Endothelial cell of umbilical vein (primary cell): Measurements from ENCODE around the gene MED12L. TPM values are rescaled to one million over a fixed set of nuclear protein-coding genes. Genes with fewer than 3 reads are reported as not detected.

Experiments used
- BruUV-seq: library from RNA; stranded (reverse); fragments of 400-500 nt; replicated peaks from 2 replicates; lab custom pipeline; 2021; lab: Mats Ljungman, UMichigan
- CTCF ChIA-PET: fragments of 300-600, 350-600 bp; sonication (Branson Sonifier 250); formaldehyde crosslinking; loops from one replicate; lab custom pipeline; 2021; ENCODE audit warnings: antibody characterized with exemption, inconsistent platforms; lab: Charles Lee
- POLR2A ChIA-PET: fragments of 300-600, 350-600 bp; sonication (Branson Sonifier 250); formaldehyde crosslinking; loops from one replicate; lab custom pipeline; 2021; ENCODE audit warnings: antibody characterized with exemption, inconsistent platforms; lab: Charles Lee
- DNase-seq: peaks from one replicate; pipeline ENCODE4 v3.0.0-alpha.2; 2011; ENCODE audit warnings: low read depth, low spot score
- FAIRE-seq: peaks from 2 replicates; lab custom pipeline; 2011; peaks lifted over from hg19 to GRCh38; lab: Jason Lieb, UNC
- H2AFZ ChIP-seq: 2 replicates; pipeline ENCODE4 v1.6.0; 2012; ENCODE audit warnings: low read depth, low read length, control low read depth, inconsistent platforms
- H3K27ac ChIP-seq: 2 replicates; pipeline ENCODE4 v1.5.1; 2011; ENCODE audit warnings: low read depth, mild to moderate bottlenecking, control low read depth, low read length, moderate library complexity; ENCODE audit not compliant: insufficient read depth
- H3K27me3 ChIP-seq, 2 experiments: 2 replicates each; pipeline versions ENCODE4 v1.6.0 to v1.6.1; 2011; ENCODE audit warnings: low read length in 2 of 2, mixed read lengths in 1 of 2; ENCODE audit not compliant: control insufficient read depth in 2 of 2, insufficient read depth in 2 of 2
- H3K36me3 ChIP-seq, 2 experiments: 2 replicates in 1 of 2; 3 replicates in 1 of 2; pipeline ENCODE4 v1.5.1; 2011; ENCODE audit warnings: low read length in 2 of 2, mild to moderate bottlenecking in 1 of 2, moderate library complexity in 1 of 2; ENCODE audit not compliant: control insufficient read depth in 2 of 2, insufficient read depth in 2 of 2; ENCODE audit errors: extremely low read depth in 1 of 2
- H3K4me1 ChIP-seq: 3 replicates; pipeline ENCODE4 v1.5.1; 2011; ENCODE audit warnings: mild to moderate bottlenecking, low read length; ENCODE audit not compliant: control insufficient read depth, insufficient read depth; ENCODE audit errors: extremely low read depth
- H3K4me2 ChIP-seq: 2 replicates; pipeline ENCODE4 v1.6.1; 2011; ENCODE audit warnings: low read length, control low read depth, mixed read lengths; ENCODE audit not compliant: insufficient read depth
- H3K4me3 ChIP-seq, 3 experiments: fragments of 200-600 bp in 1 of 3; sonication (generic), shearing (Covaris generic) in 1 of 3; replicated peaks in 1 of 3; 2 replicates each; pipeline ENCODE4 v1.5.1; 2011 to 2016; ENCODE audit warnings: control low read depth in 3 of 3, low read length in 3 of 3, mild to moderate bottlenecking in 2 of 3, inconsistent platforms in 1 of 3, low read depth in 1 of 3, moderate library complexity in 1 of 3; ENCODE audit not compliant: insufficient read depth in 1 of 3
- H3K79me2 ChIP-seq: 2 replicates; pipeline ENCODE4 v1.6.0; 2012; ENCODE audit warnings: low read length, inconsistent platforms; ENCODE audit not compliant: control insufficient read depth, insufficient read depth
- H3K9ac ChIP-seq: replicated peaks from 2 replicates; pipeline ENCODE3; 2011; ENCODE audit warnings: low read length, control low read depth; ENCODE audit not compliant: insufficient read depth; ENCODE audit errors: extremely low read depth
- H3K9me1 ChIP-seq: replicated peaks from 3 replicates; pipeline ENCODE4 v1.6.0; 2011; ENCODE audit warnings: mild to moderate bottlenecking, low read length; ENCODE audit not compliant: control insufficient read depth, insufficient read depth; ENCODE audit errors: extremely low read depth
- H3K9me3 ChIP-seq: replicated peaks from 2 replicates; pipeline ENCODE4 v1.5.1; 2012; ENCODE audit warnings: low read length, inconsistent platforms; ENCODE audit not compliant: control insufficient read depth, insufficient read depth
- H4K20me1 ChIP-seq: replicated peaks from 2 replicates; pipeline ENCODE3; 2011; ENCODE audit warnings: mild to moderate bottlenecking, low read length; ENCODE audit not compliant: control insufficient read depth, insufficient read depth; ENCODE audit errors: extremely low read depth
- FOS ChIP-seq: IDR thresholded peaks from 2 replicates; pipeline ENCODE4 v1.6.1; 2011; ENCODE audit warnings: mild to moderate bottlenecking, low read length, moderate library complexity, borderline replicate concordance; ENCODE audit not compliant: insufficient read depth
- JUN ChIP-seq: IDR thresholded peaks from 2 replicates; pipeline ENCODE4 v1.6.1; 2011; ENCODE audit warnings: borderline replicate concordance, low read depth; ENCODE audit not compliant: insufficient read length, insufficient read depth
- POLR2AphosphoS5 ChIP-seq: IDR thresholded peaks from 2 replicates; pipeline ENCODE4 v1.6.1; 2012; ENCODE audit warnings: low read depth, mild to moderate bottlenecking, control low read depth, low read length, moderate library complexity; ENCODE audit not compliant: insufficient read depth
- dilution Hi-C: fragments of 300-500 bp; cut with MboI; formaldehyde crosslinking; loops from one replicate; pipeline ENCODE4 v1.15.0; 2019; ENCODE audit warnings: low sequenced_read_pairs; ENCODE audit not compliant: extremely low pct_ligation_motif_present
- intact Hi-C: fragments of 100-400 bp; cut with micrococcal nuclease; formaldehyde crosslinking; loops from one replicate; pipeline ENCODE4 v1.10.0; 2022
- polyA plus RNA-seq, 4 experiments: library from polyadenylated mRNA; depleted of rRNA in 3 of 4; stranded (reverse) in 3 of 4; unstranded in 1 of 4; fragments of >200 nt; gene quantifications; 2 replicates each; pipeline versions ENCODE4 v1.2.1 to v1.2.3, GENCODE V29; 2011 to 2012; ENCODE audit warnings: missing spikeins in 1 of 4
- total RNA-seq: library from RNA; stranded (reverse); gene quantifications from 2 replicates; pipeline ENCODE4 v1.2.3, GENCODE V29; 2021
- TF ChIP-seq, protein P1 (sequence below), 2 donors: IDR thresholded peaks; 1 replicate in 1 of 2; 2 replicates in 1 of 2; pipeline ENCODE4 v1.5.1; 2011; ENCODE audit warnings: low read length in 2 of 2, mild to moderate bottlenecking in 2 of 2, moderate library complexity in 2 of 2, control low read depth in 1 of 2, inconsistent platforms in 1 of 2, low read depth in 1 of 2; ENCODE audit not compliant: insufficient read depth in 1 of 2; ENCODE audit errors: extremely low read depth in 1 of 2
- TF ChIP-seq, protein P2 (sequence below): IDR thresholded peaks from 2 replicates; pipeline ENCODE4 v1.6.1; 2011; ENCODE audit not compliant: insufficient read depth, insufficient read length

The MED12L gene
- total and polyA plus RNA-seq, 2 donors (not counting 3 experiments of a cell fraction or from before 2014, with no cell fraction given) = 0.03 to 0.27 TPM

DNA sequence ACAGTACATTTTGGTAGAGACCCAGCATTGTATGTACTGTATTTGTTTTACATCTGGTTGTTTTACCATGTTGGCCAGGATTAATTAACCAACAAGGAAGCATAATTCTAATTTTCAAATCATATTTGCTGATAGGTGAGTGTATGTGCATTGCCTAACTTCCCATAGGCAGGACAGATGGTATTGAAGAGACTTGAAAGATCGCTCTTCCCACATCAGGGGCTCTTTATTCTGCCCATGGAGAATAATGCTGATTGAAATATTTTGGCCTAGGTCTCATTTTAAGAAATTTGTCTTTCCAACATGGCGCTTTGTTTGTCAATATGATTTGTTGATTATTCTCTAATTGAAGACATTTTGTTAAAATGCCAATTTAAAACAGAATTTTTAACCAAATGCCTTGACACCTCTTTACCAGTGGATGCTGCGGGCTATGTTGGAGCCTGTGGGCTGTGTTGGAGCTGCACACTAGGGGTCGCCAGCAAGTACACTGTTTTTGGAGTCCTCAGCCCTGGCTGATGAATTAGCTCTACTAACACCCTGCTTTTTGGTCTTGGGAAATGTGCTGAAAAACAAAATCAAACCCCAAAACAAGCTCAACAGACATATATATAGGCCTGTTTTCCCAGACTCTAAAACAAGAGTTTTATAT is 293.7 kb downstream of the MED12L start:
- dilution Hi-C loops (no loop called here), intact Hi-C loops (loop anchor here (1.0 kb wide), 2 partner anchors 460 to 539 kb away; no protein-coding TSS in a partner anchor)
- Histone ChIP-seq H4K20me1 (no peaks in the 10 kb centered on the region), H3K27me3 (no peaks in the 10 kb centered on the region), H3K36me3 (no peaks in the 10 kb centered on the region), H3K9me3 (no peaks in the 10 kb centered on the region), H3K9ac (no peak overlapping the region), H3K79me2 (no peaks in the 10 kb centered on the region), H3K4me2 (no peak overlapping the region), H3K9me1 (no peaks in the 10 kb centered on the region), H3K27ac (no peak overlapping the region), H3K4me3 (no peak overlapping the region), H3K4me1 (no peaks in the 10 kb centered on the region), H2AFZ (no peak overlapping the region)
- FAIRE-seq = no peak
- POLR2A ChIA-PET = no interaction called here
- peak; percentile 10 for DNase-seq
- BruUV-seq = no TSS peak
- TF ChIP-seq JUN (no peak), POLR2AphosphoS5 (no peak), FOS (no peak)
- TF ChIP-seq, protein P1, sequence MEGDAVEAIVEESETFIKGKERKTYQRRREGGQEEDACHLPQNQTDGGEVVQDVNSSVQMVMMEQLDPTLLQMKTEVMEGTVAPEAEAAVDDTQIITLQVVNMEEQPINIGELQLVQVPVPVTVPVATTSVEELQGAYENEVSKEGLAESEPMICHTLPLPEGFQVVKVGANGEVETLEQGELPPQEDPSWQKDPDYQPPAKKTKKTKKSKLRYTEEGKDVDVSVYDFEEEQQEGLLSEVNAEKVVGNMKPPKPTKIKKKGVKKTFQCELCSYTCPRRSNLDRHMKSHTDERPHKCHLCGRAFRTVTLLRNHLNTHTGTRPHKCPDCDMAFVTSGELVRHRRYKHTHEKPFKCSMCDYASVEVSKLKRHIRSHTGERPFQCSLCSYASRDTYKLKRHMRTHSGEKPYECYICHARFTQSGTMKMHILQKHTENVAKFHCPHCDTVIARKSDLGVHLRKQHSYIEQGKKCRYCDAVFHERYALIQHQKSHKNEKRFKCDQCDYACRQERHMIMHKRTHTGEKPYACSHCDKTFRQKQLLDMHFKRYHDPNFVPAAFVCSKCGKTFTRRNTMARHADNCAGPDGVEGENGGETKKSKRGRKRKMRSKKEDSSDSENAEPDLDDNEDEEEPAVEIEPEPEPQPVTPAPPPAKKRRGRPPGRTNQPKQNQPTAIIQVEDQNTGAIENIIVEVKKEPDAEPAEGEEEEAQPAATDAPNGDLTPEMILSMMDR (IDR thresholded peaks at IDR 0.05; ENCODE audit: extremely low read depth in 1 of 2, insufficient read depth in 1 of 2, low read depth in 1 of 2, low read length in 2 of 2) = peak; percentile 48 to 67
- TF ChIP-seq, protein P2, sequence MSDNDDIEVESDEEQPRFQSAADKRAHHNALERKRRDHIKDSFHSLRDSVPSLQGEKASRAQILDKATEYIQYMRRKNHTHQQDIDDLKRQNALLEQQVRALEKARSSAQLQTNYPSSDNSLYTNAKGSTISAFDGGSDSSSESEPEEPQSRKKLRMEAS = no peak
- CTCF ChIA-PET = interaction anchor here (0.6 to 1.3 kb wide), 16 partner anchors 8 to 1195 kb away, joined by 3 to 9 read pairs (median 4); partner anchors contain the start of gene P2RY13
